Keratinocyte (primary cell): ENCODE results near the gene PFN1. TPM values are rescaled to one million over a fixed set of nuclear protein-coding genes. Genes with fewer than 3 reads are reported as not detected.

Experiments used
- DNase-seq: peaks from one replicate; pipeline ENCODE4 v3.0.0-alpha.2; 2011; ENCODE audit warnings: low read depth, missing footprints, low spot score
- FAIRE-seq: peaks from 2 replicates; lab custom pipeline; 2011; peaks lifted over from hg19 to GRCh38; lab: Jason Lieb, UNC
- H2AFZ ChIP-seq: 2 replicates; pipeline ENCODE4 v1.6.0; 2012; ENCODE audit warnings: low read length, control low read depth, inconsistent platforms; ENCODE audit not compliant: control insufficient read depth
- H3K27ac ChIP-seq: 2 replicates; pipeline ENCODE4 v1.5.1; 2011; ENCODE audit warnings: low read length; ENCODE audit not compliant: control insufficient read depth, insufficient read depth
- H3K27me3 ChIP-seq: 3 replicates; pipeline ENCODE4 v1.6.0; 2011; ENCODE audit warnings: low read length; ENCODE audit not compliant: control insufficient read depth, insufficient read depth; ENCODE audit errors: extremely low read depth
- H3K36me3 ChIP-seq, 2 experiments: 2 replicates in 1 of 2; 3 replicates in 1 of 2; pipeline ENCODE4 v1.5.1; 2011; ENCODE audit warnings: low read length in 2 of 2, mild to moderate bottlenecking in 1 of 2; ENCODE audit not compliant: control insufficient read depth in 2 of 2, insufficient read depth in 2 of 2; ENCODE audit errors: extremely low read depth in 1 of 2
- H3K4me1 ChIP-seq: 3 replicates; pipeline ENCODE4 v1.5.1; 2011; ENCODE audit warnings: low read length; ENCODE audit not compliant: control insufficient read depth, insufficient read depth; ENCODE audit errors: extremely low read depth
- H3K4me2 ChIP-seq: 3 replicates; pipeline ENCODE4 v1.6.0; 2011; ENCODE audit warnings: low read depth, low read length; ENCODE audit not compliant: control insufficient read depth, insufficient read depth; ENCODE audit errors: extremely low read depth
- H3K4me3 ChIP-seq, 3 experiments: fragments of 200-600 bp in 1 of 3; sonication (generic) in 1 of 3; 2 replicates in 2 of 3; 3 replicates in 1 of 3; pipeline ENCODE4 v1.5.1; 2011 to 2016; ENCODE audit warnings: low read length in 3 of 3, mild to moderate bottlenecking in 3 of 3, control low read depth in 2 of 3, inconsistent platforms in 1 of 3, low read depth in 1 of 3, mixed read lengths in 1 of 3, mixed run types in 1 of 3, moderate library complexity in 1 of 3; ENCODE audit not compliant: control insufficient read depth in 2 of 3, insufficient read depth in 2 of 3; ENCODE audit errors: extremely low read depth in 1 of 3
- H3K79me2 ChIP-seq: 2 replicates; pipeline ENCODE4 v1.6.0; 2012; ENCODE audit warnings: low read length; ENCODE audit not compliant: control insufficient read depth, insufficient read depth
- H3K9ac ChIP-seq: 3 replicates; pipeline ENCODE4 v1.6.0; 2011; ENCODE audit warnings: low read length; ENCODE audit not compliant: control insufficient read depth, insufficient read depth; ENCODE audit errors: extremely low read depth
- H3K9me1 ChIP-seq: 3 replicates; pipeline ENCODE4 v1.6.0; 2011; ENCODE audit warnings: low read length; ENCODE audit not compliant: control insufficient read depth, insufficient read depth; ENCODE audit errors: extremely low read depth
- H3K9me3 ChIP-seq: 2 replicates; pipeline ENCODE4 v1.5.1; 2012; ENCODE audit warnings: low read depth, low read length; ENCODE audit not compliant: control insufficient read depth
- H4K20me1 ChIP-seq: 3 replicates; pipeline ENCODE4 v1.6.0; 2011; ENCODE audit warnings: low read length; ENCODE audit not compliant: control insufficient read depth, insufficient read depth; ENCODE audit errors: extremely low read depth
- CTCF ChIP-seq, 3 experiments: IDR thresholded peaks in 1 of 3; conservative IDR thresholded peaks in 1 of 3; optimal IDR thresholded peaks in 1 of 3; 2 replicates in 2 of 3; 3 replicates in 1 of 3; pipeline versions ENCODE3 to v1.5.1; 2011; ENCODE audit warnings: low read length in 3 of 3, mild to moderate bottlenecking in 3 of 3, moderate library complexity in 2 of 3, control low read depth in 1 of 3, inconsistent platforms in 1 of 3; ENCODE audit not compliant: insufficient read depth in 2 of 3; ENCODE audit errors: extremely low read depth in 1 of 3
- EZH2 ChIP-seq: IDR thresholded peaks from one replicate; pipeline ENCODE4 v1.6.1; 2012; ENCODE audit warnings: inconsistent platforms, mild to moderate bottlenecking, low read length, moderate library complexity
- dilution Hi-C: fragments of 300-500 bp; cut with MboI; formaldehyde crosslinking; loops from one replicate; pipeline ENCODE4 v1.7.0; 2020; ENCODE audit warnings: low sequenced_read_pairs; ENCODE audit not compliant: extremely low pct_ligation_motif_present
- polyA plus RNA-seq, 5 experiments: library from polyadenylated mRNA; depleted of rRNA in 3 of 5; stranded (reverse) in 3 of 5; stranded (forward) in 1 of 5; unstranded in 1 of 5; fragments of >200 nt; gene quantifications; 1 replicate in 1 of 5; 2 replicates in 3 of 5; 3 replicates in 1 of 5; pipeline versions ENCODE4 v1.2.1 to v1.2.3, GENCODE V29; 2011 to 2012; ENCODE audit warnings: missing spikeins in 2 of 5, low read depth in 1 of 5, low replicate concordance in 1 of 5

PFN1 gene
- polyA plus RNA-seq, 1 donor (not counting 4 experiments of a cell fraction or from before 2014, with no cell fraction given): 1,435 TPM

GRCh38 chr17:4959261-4959965 is 11.1 kb upstream of the PFN1 start:
- Histone ChIP-seq H3K27me3 (no peaks in the 10 kb centered on the region), H3K9ac (no peak overlapping the region), H3K36me3 (peaks cover 9 to 15% of the 10 kb centered on the region in 2 experiments), H3K27ac (no peak overlapping the region), H3K4me2 (no peak overlapping the region), H3K9me3 (no peaks in the 10 kb centered on the region), H4K20me1 (no peaks in the 10 kb centered on the region), H2AFZ (no peak overlapping the region), H3K4me3 (no peak overlapping the region), H3K4me1 (no peaks in the 10 kb centered on the region), H3K9me1 (no peaks in the 10 kb centered on the region), H3K79me2 (no peaks in the 10 kb centered on the region)
- no peak for FAIRE-seq
- TF ChIP-seq CTCF (optimal IDR thresholded peaks at IDR 0.05 in 1 of 3, IDR thresholded peaks at IDR 0.05 in 1 of 3, conservative IDR thresholded peaks at IDR 0.05 in 1 of 3; ENCODE audit: extremely low read depth in 1 of 3, insufficient read depth in 2 of 3, low read length in 3 of 3) (no peak), EZH2 (no peak)
- DNase-seq: no peak
- dilution Hi-C loops: no loop called here

GRCh38 chr17:4958102-4958501 is 9.8 kb upstream of the PFN1 start:
- DNase-seq: no peak
- no peak overlapping the region for H2AFZ ChIP-seq
- no peaks in the 10 kb centered on the region for H4K20me1 ChIP-seq
- H3K27ac ChIP-seq: no peak overlapping the region
- peaks cover 2% of the 10 kb centered on the region for H3K9me1 ChIP-seq
- dilution Hi-C loops: no loop called here
- peaks cover 9 to 15% of the 10 kb centered on the region in 2 experiments for H3K36me3 ChIP-seq
- H3K4me1 ChIP-seq: peaks cover 8% of the 10 kb centered on the region
- H3K4me3 ChIP-seq: no peak overlapping the region
- no peak for FAIRE-seq
- TF ChIP-seq CTCF (optimal IDR thresholded peaks at IDR 0.05 in 1 of 3, IDR thresholded peaks at IDR 0.05 in 1 of 3, conservative IDR thresholded peaks at IDR 0.05 in 1 of 3; ENCODE audit: extremely low read depth in 1 of 3, insufficient read depth in 2 of 3, low read length in 3 of 3) (no peak), EZH2 (no peak)
- no peaks in the 10 kb centered on the region for H3K27me3 ChIP-seq
- H3K9me3 ChIP-seq: no peaks in the 10 kb centered on the region
- H3K79me2 ChIP-seq: no peaks in the 10 kb centered on the region
- no peak overlapping the region for H3K4me2 ChIP-seq
- H3K9ac ChIP-seq: no peak overlapping the region
